NOMO-1 treated with dmso at 0.1 percent for 144 hours (cell line): ENCODE measurements around the gene SH3BP4.
"Not testable (repeated sequence)": the region's sequence is repeated elsewhere in the genome, so short reads cannot be mapped to it uniquely, and the experiment has no call there.

ENCODE experiments used
- DNase-seq: peaks from one replicate; lab custom pipeline; 2025; ENCODE audit not compliant: unreplicated experiment; lab: John Stamatoyannopoulos, UW

Gene SH3BP4

GRCh38 chr2:235052514-235053354 lies 100.9 kb downstream of the SH3BP4 start:
- no peak for DNase-seq

- no peak for DNase-seq
These were observed 101.8 kb downstream of the SH3BP4 start for GRCh38 chr2:235053651-235054050.

- DNase-seq, result no peak
These were observed 102.7 kb downstream of the SH3BP4 start for GRCh38 chr2:235054475-235054874.

- no peak for DNase-seq
These were observed 103.1 kb downstream of the SH3BP4 start for GRCh38 chr2:235054919-235055318.

- no peak for DNase-seq
These were observed 104.2 kb downstream of the SH3BP4 start for GRCh38 chr2:235055891-235056516.

GRCh38 chr2:235056768-235057167 lies 105.0 kb downstream of the SH3BP4 start:
- no peak for DNase-seq

GRCh38 chr2:235057616-235058015 lies 105.8 kb downstream of the SH3BP4 start:
- not testable (repeated sequence) for DNase-seq

GRCh38 chr2:235059161-235059560 lies 107.3 kb downstream of the SH3BP4 start:
- no peak for DNase-seq

- DNase-seq, result no peak
These were observed 109.8 kb downstream of the SH3BP4 start for GRCh38 chr2:235061656-235062055.

GRCh38 chr2:235063471-235063961 lies 111.7 kb downstream of the SH3BP4 start:
- DNase-seq, result no peak

- no peak for DNase-seq
These were observed 113.2 kb downstream of the SH3BP4 start for GRCh38 chr2:235064976-235065375.

- DNase-seq, result no peak
These were observed 114.7 kb downstream of the SH3BP4 start for GRCh38 chr2:235066490-235066889.

- DNase-seq, result no peak
These were observed 115.1 kb downstream of the SH3BP4 start for GRCh38 chr2:235066895-235067294.

GRCh38 chr2:235068701-235069100 lies 116.9 kb downstream of the SH3BP4 start:
- no peak for DNase-seq

- no peak for DNase-seq
These were observed 118.4 kb downstream of the SH3BP4 start for GRCh38 chr2:235070063-235070706.

GRCh38 chr2:235073868-235074413 lies 122.1 kb downstream of the SH3BP4 start:
- DNase-seq, result no peak

GRCh38 chr2:235077046-235077445 lies 125.2 kb downstream of the SH3BP4 start:
- no peak for DNase-seq

- DNase-seq, result no peak
These were observed 126.4 kb downstream of the SH3BP4 start for GRCh38 chr2:235078182-235078581.

- DNase-seq, result no peak
These were observed 127.2 kb downstream of the SH3BP4 start for GRCh38 chr2:235078914-235079472.

GRCh38 chr2:235080101-235080500 lies 128.3 kb downstream of the SH3BP4 start:
- DNase-seq, result no peak
